CD4-positive, alpha-beta T cell (primary cell): Measurements from ENCODE around the gene ATP2A1. TPM values are rescaled to one million over a fixed set of nuclear protein-coding genes. Genes with fewer than 3 reads are reported as not detected.

Source experiments
- ATAC-seq: fragments of 200-7000 bp; cut with Tn5 transposase; one replicate; pipeline ENCODE4 v1.10.0; 2022; ENCODE audit warnings: mild to moderate bottlenecking; ENCODE audit not compliant: poor library complexity
- CTCF ChIA-PET: fragments of 350-600 bp; sonication (Branson Sonifier 250); formaldehyde crosslinking; loops from one replicate; lab custom pipeline; 2021; ENCODE audit warnings: antibody characterized with exemption, inconsistent platforms; lab: Charles Lee
- POLR2A ChIA-PET: fragments of 350-600 bp; sonication (Branson Sonifier 250); formaldehyde crosslinking; loops from one replicate; lab custom pipeline; 2021; ENCODE audit warnings: antibody characterized with exemption, inconsistent platforms; lab: Charles Lee
- DNase-seq, 14 experiments: peaks; one replicate each; pipeline ENCODE4 v3.0.0-alpha.2; 2013 to 2020; ENCODE audit warnings: mixed read lengths in 2 of 14
- H3K27ac ChIP-seq, 2 donors: one replicate each; pipeline versions ENCODE4 v1.5.1 to v1.7.0; 2013; ENCODE audit warnings: low read length in 2 of 2, low read depth in 1 of 2, mild to moderate bottlenecking in 1 of 2
- H3K27me3 ChIP-seq, 2 experiments: 1 replicate in 1 of 2; 2 replicates in 1 of 2; pipeline versions ENCODE4 v1.6.1 to v1.7.0; 2013; ENCODE audit warnings: low read length in 2 of 2, control low read depth in 1 of 2, mild to moderate bottlenecking in 1 of 2, moderate library complexity in 1 of 2; ENCODE audit not compliant: insufficient read depth in 2 of 2, control insufficient read depth in 1 of 2
- H3K36me3 ChIP-seq: one replicate; pipeline ENCODE4 v1.6.1; 2013; ENCODE audit warnings: low read length, control low read depth; ENCODE audit not compliant: insufficient read depth
- H3K4me1 ChIP-seq: one replicate; pipeline ENCODE4 v1.6.1; 2013; ENCODE audit warnings: low read length, control low read depth; ENCODE audit not compliant: insufficient read depth
- H3K4me3 ChIP-seq: one replicate; pipeline ENCODE4 v1.5.1; 2013; ENCODE audit warnings: mild to moderate bottlenecking, low read length, moderate library complexity
- H3K9me3 ChIP-seq, 2 experiments: 1 replicate in 1 of 2; 2 replicates in 1 of 2; pipeline versions ENCODE4 v1.6.1 to v1.7.0; 2013; ENCODE audit warnings: low read length in 2 of 2, mild to moderate bottlenecking in 2 of 2, control low read depth in 1 of 2, moderate library complexity in 1 of 2; ENCODE audit not compliant: control insufficient read depth in 1 of 2, insufficient read depth in 1 of 2
- H3K27ac Mint-ChIP-seq: one replicate; pipeline ENCODE4 v1.8.0; 2020; ENCODE audit warnings: mixed read lengths
- H3K27me3 Mint-ChIP-seq: one replicate; pipeline ENCODE4 v1.8.0; 2021; ENCODE audit warnings: mixed read lengths
- H3K36me3 Mint-ChIP-seq: one replicate; pipeline ENCODE4 v1.8.0; 2021; ENCODE audit warnings: low read depth, mixed read lengths
- H3K4me1 Mint-ChIP-seq: one replicate; pipeline ENCODE4 v1.8.0; 2021; ENCODE audit warnings: low read depth, mixed read lengths
- H3K4me3 Mint-ChIP-seq: one replicate; pipeline ENCODE4 v1.8.0; 2020; ENCODE audit warnings: mild to moderate bottlenecking, mixed read lengths
- H3K9me3 Mint-ChIP-seq: one replicate; pipeline ENCODE4 v1.8.0; 2020; ENCODE audit warnings: mixed read lengths
- CTCF ChIP-seq: fragments of 200-600 bp; IDR thresholded peaks from one replicate; pipeline ENCODE4 v1.8.0; 2022; ENCODE audit warnings: antibody characterized with exemption, mild to moderate bottlenecking
- intact Hi-C, 2 experiments: fragments of 100-400 bp; cut with DNase I in 1 of 2; cut with micrococcal nuclease in 1 of 2; formaldehyde crosslinking; loops; one replicate each; pipeline versions ENCODE4 v1.15.1 to v1.9.0; 2023 to 2025; cut with DNase I, micrococcal nuclease
- total RNA-seq, 174 experiments: library from RNA in 2 of 174; stranded (reverse) in 2 of 174; gene quantifications; one replicate each; pipeline ENCODE4 v1.2.3 and lab custom pipeline; 2021 to 2026

The ATP2A1 gene
- total RNA-seq, 2 experiments from 2014 or later: 0.56 to 0.77 TPM

- Mint-ChIP-seq H3K27ac (peak overlapping the region; percentile 95), H3K36me3 (peaks cover 37% of the 10 kb centered on the region), H3K27me3 (no peaks in the 10 kb centered on the region), H3K9me3 (no peaks in the 10 kb centered on the region), H3K4me1 (peaks cover 30% of the 10 kb centered on the region), H3K4me3 (peak overlapping the region; percentile 95)
- TF ChIP-seq CTCF: no peak
- Histone ChIP-seq H3K36me3 (peaks cover 24% of the 10 kb centered on the region), H3K4me1 (peaks cover 19% of the 10 kb centered on the region), H3K4me3 (peak overlapping the region; percentile 97), H3K27me3 (no peaks in the 10 kb centered on the region), H3K9me3 (no peaks in the 10 kb centered on the region), H3K27ac (peak overlapping the region; percentile 90 to 96)
- ATAC-seq: peak; percentile 2
- POLR2A ChIA-PET: interaction anchor here (0.6 to 5.9 kb wide), 13 partner anchors 13 to 1498 kb away, joined by 3 to 118 read pairs (median 6); partner anchors contain the start of genes ATP2A1, ATXN2L, NFATC2IP and RABEP2
- intact Hi-C loops: loop anchor here (1.0 to 2.0 kb wide), 3 partner anchors 15 to 41 kb away; partner anchors contain the start of genes TUFM (in 2 of the 2) and ATP2A1 (in 1 of the 2)
- CTCF ChIA-PET: interaction anchor here (0.6 to 3.9 kb wide), 5 partner anchors 17 to 80 kb away, joined by 3 to 44 read pairs (median 7); partner anchors contain the start of gene TUFM
- DNase-seq: peak in 5 of 14 experiments; percentile 12 to 69 (median 30)
These were observed 14.1 kb upstream of the ATP2A1 start for GRCh38 chr16:28863929-28864793.

- POLR2A ChIA-PET: interaction anchor here (1.4 to 5.9 kb wide), 4 partner anchors 14 to 60 kb away, joined by 4 to 118 read pairs (median 39); partner anchors contain the start of genes ATP2A1, ATXN2L, RABEP2 and TUFM
- peak overlapping the region; percentile 95 for H3K27ac Mint-ChIP-seq
- ATAC-seq: no peak
- CTCF ChIA-PET: interaction anchor here (0.6 to 3.9 kb wide), 3 partner anchors 18 to 79 kb away, joined by 3 to 44 read pairs (median 15); partner anchors contain the start of gene TUFM
- no peak overlapping the region for H3K27ac ChIP-seq
- peaks cover 34% of the 10 kb centered on the region for H3K36me3 ChIP-seq
- TF ChIP-seq CTCF: no peak
- H3K4me1 Mint-ChIP-seq: peaks cover 30% of the 10 kb centered on the region
- no peaks in the 10 kb centered on the region for H3K9me3 Mint-ChIP-seq
- no peaks in the 10 kb centered on the region for H3K9me3 ChIP-seq
- peaks cover 47% of the 10 kb centered on the region for H3K36me3 Mint-ChIP-seq
- H3K4me3 Mint-ChIP-seq: peak overlapping the region; percentile 95
- DNase-seq: no peak
- H3K4me1 ChIP-seq: peaks cover 19% of the 10 kb centered on the region
- H3K27me3 ChIP-seq: no peaks in the 10 kb centered on the region
- intact Hi-C loops: loop anchor here in 1 of 2 experiments (2.0 kb wide), 1 partner anchor 14 kb away; the partner anchor contains the start of gene ATP2A1
- no peak overlapping the region for H3K4me3 ChIP-seq
- no peaks in the 10 kb centered on the region for H3K27me3 Mint-ChIP-seq
These were observed 13.1 kb upstream of the ATP2A1 start for GRCh38 chr16:28865001-28865688.
